WTC11 (cell line): Measurements from ENCODE around the gene SLCO4A1. TPM values are rescaled to one million over a fixed set of nuclear protein-coding genes. Genes with fewer than 3 reads are reported as not detected.
"Not testable (repeated sequence)": the region's sequence is repeated elsewhere in the genome, so short reads cannot be mapped to it uniquely, and the experiment has no call there.

Experiments used
- ATAC-seq: fragments of 200-7000 bp; cut with Tn5 transposase; 2 replicates; pipeline ENCODE4 v1.10.0; 2021; ENCODE audit warnings: mild to moderate bottlenecking, moderate library complexity
- CTCF ChIA-PET: fragments of 300-600 bp; sonication (Branson Sonifier 250); formaldehyde crosslinking; loops from one replicate; lab custom pipeline; 2021; ENCODE audit warnings: antibody characterized with exemption; lab: Charles Lee
- POLR2A ChIA-PET: fragments of 350-600 bp; sonication (Branson Sonifier 250); formaldehyde crosslinking; loops from one replicate; lab custom pipeline; 2021; ENCODE audit warnings: antibody characterized with exemption; lab: Charles Lee
- DNase-seq: peaks from one replicate; pipeline ENCODE4 v3.0.0; 2021; ENCODE audit warnings: low spot score
- H3K27ac Mint-ChIP-seq: 2 replicates; pipeline ENCODE4 v1.8.0; 2021; ENCODE audit warnings: mixed read lengths
- H3K27me3 Mint-ChIP-seq: 2 replicates; pipeline ENCODE4 v1.8.0; 2021; ENCODE audit warnings: low read depth, mild to moderate bottlenecking, moderate library complexity, mixed read lengths
- H3K36me3 Mint-ChIP-seq: 2 replicates; pipeline ENCODE4 v1.8.0; 2021; ENCODE audit warnings: mixed read lengths
- H3K4me1 Mint-ChIP-seq: 2 replicates; pipeline ENCODE4 v1.8.0; 2022; ENCODE audit warnings: mixed read lengths
- H3K4me3 Mint-ChIP-seq: 2 replicates; pipeline ENCODE4 v1.8.0; 2021; ENCODE audit warnings: mild to moderate bottlenecking, moderate library complexity, mixed read lengths
- H3K9me3 Mint-ChIP-seq: 2 replicates; pipeline ENCODE4 v1.8.0; 2021; ENCODE audit warnings: mixed read lengths
- GRHL2 ChIP-seq: fragments of 250-450 bp; sonication (Bioruptor Pico); IDR thresholded peaks from 2 replicates; pipeline ENCODE4 v1.8.0; 2022; ENCODE audit warnings: mild to moderate bottlenecking, moderate library complexity; ENCODE audit not compliant: insufficient replicate concordance, severe bottlenecking
- KAT7 ChIP-seq: sonication (generic); formaldehyde crosslinking; IDR thresholded peaks from 2 replicates; pipeline ENCODE4 v1.8.1; 2023; ENCODE audit warnings: missing genetic modification reagents, mild to moderate bottlenecking, borderline replicate concordance
- SOX15 ChIP-seq: fragments of 250-450 bp; sonication (Bioruptor Pico); IDR thresholded peaks from 2 replicates; pipeline ENCODE4 v1.9.0; 2021; ENCODE audit warnings: mild to moderate bottlenecking
- total RNA-seq: library from RNA; stranded (reverse); gene quantifications from 3 replicates; pipeline ENCODE4 v1.2.3, GENCODE V29; 2021
- TF ChIP-seq, protein P1 (sequence below): fragments of 250-450 bp; sonication (Bioruptor Pico); IDR thresholded peaks from 2 replicates; pipeline ENCODE4 v1.8.0; 2021; ENCODE audit warnings: mild to moderate bottlenecking
- TF ChIP-seq, protein P2 (sequence below): sonication (generic); formaldehyde crosslinking; IDR thresholded peaks from 2 replicates; pipeline ENCODE4 v1.8.0; 2023; ENCODE audit warnings: missing genetic modification reagents, mild to moderate bottlenecking, borderline replicate concordance
- TF ChIP-seq, protein P3 (sequence below): fragments of 250-450 bp; sonication (Bioruptor Pico); IDR thresholded peaks from 2 replicates; pipeline ENCODE4 v1.9.0; 2021; ENCODE audit warnings: moderate library complexity, mild to moderate bottlenecking, inconsistent platforms, borderline replicate concordance
- TF ChIP-seq, protein P4 (sequence below): sonication (generic); formaldehyde crosslinking; IDR thresholded peaks from 2 replicates; pipeline ENCODE4 v1.8.0; 2022; ENCODE audit warnings: mild to moderate bottlenecking, missing genetic modification reagents
- TF ChIP-seq, protein P5 (sequence below): sonication (generic); formaldehyde crosslinking; IDR thresholded peaks from 2 replicates; pipeline ENCODE4 v1.8.1; 2023; ENCODE audit warnings: mild to moderate bottlenecking, moderate library complexity, missing genetic modification reagents
- TF ChIP-seq, protein P6 (sequence below): sonication (generic); formaldehyde crosslinking; IDR thresholded peaks from 2 replicates; pipeline ENCODE4 v1.8.1; 2023; ENCODE audit warnings: mild to moderate bottlenecking, missing genetic modification reagents
- TF ChIP-seq, protein P7 (sequence below): fragments of 250-450 bp; sonication (Bioruptor Pico); IDR thresholded peaks from 2 replicates; pipeline ENCODE4 v1.9.0; 2021; ENCODE audit warnings: mild to moderate bottlenecking
- TF ChIP-seq, protein P8 (sequence below): fragments of 200-600 bp; IDR thresholded peaks from 2 replicates; pipeline ENCODE4 v1.8.0; 2022; ENCODE audit warnings: antibody characterized with exemption
- TF ChIP-seq, protein P9 (sequence below): sonication (generic); formaldehyde crosslinking; IDR thresholded peaks from 2 replicates; pipeline ENCODE4 v1.8.1; 2022; ENCODE audit warnings: low read depth, mild to moderate bottlenecking, moderate library complexity, missing genetic modification reagents, borderline replicate concordance

The SLCO4A1 gene
- total RNA-seq, 1 experiment from 2014 or later, result 19.9 TPM

DNA sequence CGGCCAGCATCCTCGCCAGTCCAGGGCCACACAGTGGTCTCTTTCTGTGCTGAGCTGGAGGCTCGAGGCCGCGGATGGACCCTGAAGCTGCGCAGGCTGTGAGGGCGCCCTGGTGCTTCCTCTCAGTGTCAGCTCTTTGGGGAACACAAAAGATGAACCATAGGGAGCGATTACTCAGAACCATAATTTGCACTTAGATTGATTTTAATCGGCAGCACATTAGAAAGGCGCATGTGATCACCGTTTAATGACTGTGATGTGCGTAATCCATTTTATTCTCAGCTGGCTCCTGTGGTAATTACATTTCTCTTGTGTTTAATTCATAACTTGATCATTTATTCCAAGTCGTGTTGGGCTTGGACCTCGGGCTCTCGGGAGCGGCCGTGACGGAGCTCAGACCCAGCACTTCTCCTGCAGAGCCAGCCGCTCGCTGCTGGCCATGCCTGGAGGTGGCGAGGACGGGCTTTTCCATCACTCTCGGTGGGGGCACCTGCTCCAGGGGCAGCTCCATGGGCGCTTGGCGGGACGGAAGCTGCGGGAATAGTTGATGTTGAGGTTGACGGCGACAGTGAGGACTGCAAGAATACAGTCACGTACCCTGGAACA, 40.7 kb downstream of the SLCO4A1 start (continued):
- TF ChIP-seq, protein P1, sequence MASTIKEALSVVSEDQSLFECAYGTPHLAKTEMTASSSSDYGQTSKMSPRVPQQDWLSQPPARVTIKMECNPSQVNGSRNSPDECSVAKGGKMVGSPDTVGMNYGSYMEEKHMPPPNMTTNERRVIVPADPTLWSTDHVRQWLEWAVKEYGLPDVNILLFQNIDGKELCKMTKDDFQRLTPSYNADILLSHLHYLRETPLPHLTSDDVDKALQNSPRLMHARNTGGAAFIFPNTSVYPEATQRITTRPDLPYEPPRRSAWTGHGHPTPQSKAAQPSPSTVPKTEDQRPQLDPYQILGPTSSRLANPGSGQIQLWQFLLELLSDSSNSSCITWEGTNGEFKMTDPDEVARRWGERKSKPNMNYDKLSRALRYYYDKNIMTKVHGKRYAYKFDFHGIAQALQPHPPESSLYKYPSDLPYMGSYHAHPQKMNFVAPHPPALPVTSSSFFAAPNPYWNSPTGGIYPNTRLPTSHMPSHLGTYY (CRISPR knock-in tag), result no peak
- TF ChIP-seq, all 79 proteins: peak for 0

DNA sequence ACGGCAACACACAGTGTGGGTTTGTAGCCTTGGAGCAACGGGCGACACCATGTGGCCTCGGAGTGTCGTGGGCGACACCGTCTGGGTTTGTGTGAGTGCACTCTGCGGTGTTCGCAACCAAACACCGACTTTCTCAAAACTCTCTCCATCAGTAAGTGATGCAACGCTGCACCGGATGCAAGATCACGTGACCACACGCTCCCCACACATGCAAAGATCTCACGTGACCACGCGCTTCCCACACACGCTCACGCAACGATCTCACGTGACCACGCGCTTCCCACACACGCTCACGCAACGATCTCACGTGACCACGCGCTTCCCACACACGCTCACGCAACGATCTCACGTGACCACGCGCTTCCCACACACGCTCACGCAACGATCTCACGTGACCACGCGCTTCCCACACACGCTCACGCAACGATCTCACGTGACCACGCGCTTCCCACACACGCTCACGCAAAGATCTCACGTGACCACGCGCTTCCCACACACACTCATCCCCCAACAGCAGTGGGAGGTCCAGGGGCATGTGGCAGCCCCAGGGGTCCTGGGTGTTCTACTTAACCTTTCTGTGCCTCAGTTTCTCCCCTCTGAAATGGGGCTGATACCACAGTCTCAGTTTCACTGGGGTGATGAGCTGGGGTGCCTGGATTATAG, 41.5 kb downstream of the SLCO4A1 start:
- H3K4me1 Mint-ChIP-seq, H3K27me3 Mint-ChIP-seq, DNase-seq, H3K36me3 Mint-ChIP-seq, H3K4me3 Mint-ChIP-seq, H3K27ac Mint-ChIP-seq, ATAC-seq: not testable (repeated sequence)
- POLR2A ChIA-PET, result interaction anchor here (0.6 kb wide), 1 partner anchor 11 kb away, joined by 3 read pairs; no protein-coding TSS in a partner anchor
- peaks cover 15% of the 10 kb centered on the region for H3K9me3 Mint-ChIP-seq
- CTCF ChIA-PET, result interaction anchor here (1.0 to 2.4 kb wide), 3 partner anchors 24 to 108 kb away, joined by 6 to 15 read pairs (median 7); no protein-coding TSS in a partner anchor

DNA sequence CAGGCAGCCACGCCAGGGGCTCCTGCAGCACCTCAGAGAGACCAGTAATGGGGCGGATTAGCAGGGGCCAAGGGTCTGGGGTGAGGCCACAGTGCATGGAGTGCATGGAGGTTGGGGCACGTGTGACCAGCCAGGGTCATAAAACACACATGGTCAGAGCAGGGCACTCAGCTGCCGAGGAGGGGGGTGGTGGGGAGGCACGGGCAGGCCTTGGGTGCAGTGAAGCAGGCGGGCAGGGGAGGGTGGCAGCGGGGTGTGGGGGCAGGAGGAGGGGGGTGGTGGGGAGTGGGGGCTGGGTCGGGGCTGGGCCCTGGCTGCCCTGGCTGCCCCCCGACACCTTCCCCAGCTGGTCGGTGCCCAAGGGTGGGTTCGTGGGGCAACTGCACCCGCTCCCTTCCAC, 42.7 kb downstream of the SLCO4A1 start:
- POLR2A ChIA-PET, result interaction anchor here (0.7 kb wide), 1 partner anchor 10 kb away, joined by 4 read pairs; no protein-coding TSS in a partner anchor
- Mint-ChIP-seq H3K9me3 (peaks cover 9% of the 10 kb centered on the region), H3K27ac (no peak overlapping the region), H3K4me1 (peaks cover 6% of the 10 kb centered on the region; the same call in 1 of the 2 replicates), H3K4me3 (no peak overlapping the region), H3K27me3 (peaks cover 4% of the 10 kb centered on the region), H3K36me3 (peaks cover 5% of the 10 kb centered on the region; the same call in 1 of the 2 replicates)
- CTCF ChIA-PET, result interaction anchor here (1.2 to 1.7 kb wide), 2 partner anchors 13 to 23 kb away, joined by 5 to 6 read pairs; no protein-coding TSS in a partner anchor
- ATAC-seq (no peak), DNase-seq (no peak)
- no peak for TF ChIP-seq KAT7 (CRISPR knock-in tag)
- no peak for TF ChIP-seq GRHL2
- TF ChIP-seq, protein P2, sequence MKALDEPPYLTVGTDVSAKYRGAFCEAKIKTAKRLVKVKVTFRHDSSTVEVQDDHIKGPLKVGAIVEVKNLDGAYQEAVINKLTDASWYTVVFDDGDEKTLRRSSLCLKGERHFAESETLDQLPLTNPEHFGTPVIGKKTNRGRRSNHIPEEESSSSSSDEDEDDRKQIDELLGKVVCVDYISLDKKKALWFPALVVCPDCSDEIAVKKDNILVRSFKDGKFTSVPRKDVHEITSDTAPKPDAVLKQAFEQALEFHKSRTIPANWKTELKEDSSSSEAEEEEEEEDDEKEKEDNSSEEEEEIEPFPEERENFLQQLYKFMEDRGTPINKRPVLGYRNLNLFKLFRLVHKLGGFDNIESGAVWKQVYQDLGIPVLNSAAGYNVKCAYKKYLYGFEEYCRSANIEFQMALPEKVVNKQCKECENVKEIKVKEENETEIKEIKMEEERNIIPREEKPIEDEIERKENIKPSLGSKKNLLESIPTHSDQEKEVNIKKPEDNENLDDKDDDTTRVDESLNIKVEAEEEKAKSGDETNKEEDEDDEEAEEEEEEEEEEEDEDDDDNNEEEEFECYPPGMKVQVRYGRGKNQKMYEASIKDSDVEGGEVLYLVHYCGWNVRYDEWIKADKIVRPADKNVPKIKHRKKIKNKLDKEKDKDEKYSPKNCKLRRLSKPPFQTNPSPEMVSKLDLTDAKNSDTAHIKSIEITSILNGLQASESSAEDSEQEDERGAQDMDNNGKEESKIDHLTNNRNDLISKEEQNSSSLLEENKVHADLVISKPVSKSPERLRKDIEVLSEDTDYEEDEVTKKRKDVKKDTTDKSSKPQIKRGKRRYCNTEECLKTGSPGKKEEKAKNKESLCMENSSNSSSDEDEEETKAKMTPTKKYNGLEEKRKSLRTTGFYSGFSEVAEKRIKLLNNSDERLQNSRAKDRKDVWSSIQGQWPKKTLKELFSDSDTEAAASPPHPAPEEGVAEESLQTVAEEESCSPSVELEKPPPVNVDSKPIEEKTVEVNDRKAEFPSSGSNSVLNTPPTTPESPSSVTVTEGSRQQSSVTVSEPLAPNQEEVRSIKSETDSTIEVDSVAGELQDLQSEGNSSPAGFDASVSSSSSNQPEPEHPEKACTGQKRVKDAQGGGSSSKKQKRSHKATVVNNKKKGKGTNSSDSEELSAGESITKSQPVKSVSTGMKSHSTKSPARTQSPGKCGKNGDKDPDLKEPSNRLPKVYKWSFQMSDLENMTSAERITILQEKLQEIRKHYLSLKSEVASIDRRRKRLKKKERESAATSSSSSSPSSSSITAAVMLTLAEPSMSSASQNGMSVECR (CRISPR knock-in tag), result no peak
- TF ChIP-seq, protein P3, sequence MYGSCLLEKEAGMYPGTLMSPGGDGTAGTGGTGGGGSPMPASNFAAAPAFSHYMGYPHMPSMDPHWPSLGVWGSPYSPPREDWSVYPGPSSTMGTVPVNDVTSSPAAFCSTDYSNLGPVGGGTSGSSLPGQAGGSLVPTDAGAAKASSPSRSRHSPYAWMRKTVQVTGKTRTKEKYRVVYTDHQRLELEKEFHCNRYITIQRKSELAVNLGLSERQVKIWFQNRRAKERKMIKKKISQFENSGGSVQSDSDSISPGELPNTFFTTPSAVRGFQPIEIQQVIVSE, result no peak
- TF ChIP-seq, protein P4, sequence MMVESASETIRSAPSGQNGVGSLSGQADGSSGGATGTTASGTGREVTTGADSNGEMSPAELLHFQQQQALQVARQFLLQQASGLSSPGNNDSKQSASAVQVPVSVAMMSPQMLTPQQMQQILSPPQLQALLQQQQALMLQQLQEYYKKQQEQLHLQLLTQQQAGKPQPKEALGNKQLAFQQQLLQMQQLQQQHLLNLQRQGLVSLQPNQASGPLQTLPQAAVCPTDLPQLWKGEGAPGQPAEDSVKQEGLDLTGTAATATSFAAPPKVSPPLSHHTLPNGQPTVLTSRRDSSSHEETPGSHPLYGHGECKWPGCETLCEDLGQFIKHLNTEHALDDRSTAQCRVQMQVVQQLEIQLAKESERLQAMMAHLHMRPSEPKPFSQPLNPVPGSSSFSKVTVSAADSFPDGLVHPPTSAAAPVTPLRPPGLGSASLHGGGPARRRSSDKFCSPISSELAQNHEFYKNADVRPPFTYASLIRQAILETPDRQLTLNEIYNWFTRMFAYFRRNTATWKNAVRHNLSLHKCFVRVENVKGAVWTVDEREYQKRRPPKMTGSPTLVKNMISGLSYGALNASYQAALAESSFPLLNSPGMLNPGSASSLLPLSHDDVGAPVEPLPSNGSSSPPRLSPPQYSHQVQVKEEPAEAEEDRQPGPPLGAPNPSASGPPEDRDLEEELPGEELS (CRISPR knock-in tag), result no peak
- no peak for TF ChIP-seq SOX15 (CRISPR knock-in tag)
- TF ChIP-seq, protein P5, sequence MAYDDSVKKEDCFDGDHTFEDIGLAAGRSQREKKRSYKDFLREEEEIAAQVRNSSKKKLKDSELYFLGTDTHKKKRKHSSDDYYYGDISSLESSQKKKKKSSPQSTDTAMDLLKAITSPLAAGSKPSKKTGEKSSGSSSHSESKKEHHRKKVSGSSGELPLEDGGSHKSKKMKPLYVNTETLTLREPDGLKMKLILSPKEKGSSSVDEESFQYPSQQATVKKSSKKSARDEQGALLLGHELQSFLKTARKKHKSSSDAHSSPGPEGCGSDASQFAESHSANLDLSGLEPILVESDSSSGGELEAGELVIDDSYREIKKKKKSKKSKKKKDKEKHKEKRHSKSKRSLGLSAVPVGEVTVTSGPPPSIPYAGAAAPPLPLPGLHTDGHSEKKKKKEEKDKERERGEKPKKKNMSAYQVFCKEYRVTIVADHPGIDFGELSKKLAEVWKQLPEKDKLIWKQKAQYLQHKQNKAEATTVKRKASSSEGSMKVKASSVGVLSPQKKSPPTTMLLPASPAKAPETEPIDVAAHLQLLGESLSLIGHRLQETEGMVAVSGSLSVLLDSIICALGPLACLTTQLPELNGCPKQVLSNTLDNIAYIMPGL (CRISPR knock-in tag), result no peak
- TF ChIP-seq, protein P6, sequence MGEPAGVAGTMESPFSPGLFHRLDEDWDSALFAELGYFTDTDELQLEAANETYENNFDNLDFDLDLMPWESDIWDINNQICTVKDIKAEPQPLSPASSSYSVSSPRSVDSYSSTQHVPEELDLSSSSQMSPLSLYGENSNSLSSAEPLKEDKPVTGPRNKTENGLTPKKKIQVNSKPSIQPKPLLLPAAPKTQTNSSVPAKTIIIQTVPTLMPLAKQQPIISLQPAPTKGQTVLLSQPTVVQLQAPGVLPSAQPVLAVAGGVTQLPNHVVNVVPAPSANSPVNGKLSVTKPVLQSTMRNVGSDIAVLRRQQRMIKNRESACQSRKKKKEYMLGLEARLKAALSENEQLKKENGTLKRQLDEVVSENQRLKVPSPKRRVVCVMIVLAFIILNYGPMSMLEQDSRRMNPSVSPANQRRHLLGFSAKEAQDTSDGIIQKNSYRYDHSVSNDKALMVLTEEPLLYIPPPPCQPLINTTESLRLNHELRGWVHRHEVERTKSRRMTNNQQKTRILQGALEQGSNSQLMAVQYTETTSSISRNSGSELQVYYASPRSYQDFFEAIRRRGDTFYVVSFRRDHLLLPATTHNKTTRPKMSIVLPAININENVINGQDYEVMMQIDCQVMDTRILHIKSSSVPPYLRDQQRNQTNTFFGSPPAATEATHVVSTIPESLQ (CRISPR knock-in tag), result no peak
- TF ChIP-seq, protein P7, sequence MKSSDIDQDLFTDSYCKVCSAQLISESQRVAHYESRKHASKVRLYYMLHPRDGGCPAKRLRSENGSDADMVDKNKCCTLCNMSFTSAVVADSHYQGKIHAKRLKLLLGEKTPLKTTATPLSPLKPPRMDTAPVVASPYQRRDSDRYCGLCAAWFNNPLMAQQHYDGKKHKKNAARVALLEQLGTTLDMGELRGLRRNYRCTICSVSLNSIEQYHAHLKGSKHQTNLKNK (CRISPR knock-in tag), result no peak
- TF ChIP-seq, protein P8, sequence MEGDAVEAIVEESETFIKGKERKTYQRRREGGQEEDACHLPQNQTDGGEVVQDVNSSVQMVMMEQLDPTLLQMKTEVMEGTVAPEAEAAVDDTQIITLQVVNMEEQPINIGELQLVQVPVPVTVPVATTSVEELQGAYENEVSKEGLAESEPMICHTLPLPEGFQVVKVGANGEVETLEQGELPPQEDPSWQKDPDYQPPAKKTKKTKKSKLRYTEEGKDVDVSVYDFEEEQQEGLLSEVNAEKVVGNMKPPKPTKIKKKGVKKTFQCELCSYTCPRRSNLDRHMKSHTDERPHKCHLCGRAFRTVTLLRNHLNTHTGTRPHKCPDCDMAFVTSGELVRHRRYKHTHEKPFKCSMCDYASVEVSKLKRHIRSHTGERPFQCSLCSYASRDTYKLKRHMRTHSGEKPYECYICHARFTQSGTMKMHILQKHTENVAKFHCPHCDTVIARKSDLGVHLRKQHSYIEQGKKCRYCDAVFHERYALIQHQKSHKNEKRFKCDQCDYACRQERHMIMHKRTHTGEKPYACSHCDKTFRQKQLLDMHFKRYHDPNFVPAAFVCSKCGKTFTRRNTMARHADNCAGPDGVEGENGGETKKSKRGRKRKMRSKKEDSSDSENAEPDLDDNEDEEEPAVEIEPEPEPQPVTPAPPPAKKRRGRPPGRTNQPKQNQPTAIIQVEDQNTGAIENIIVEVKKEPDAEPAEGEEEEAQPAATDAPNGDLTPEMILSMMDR, result no peak
- TF ChIP-seq, protein P9, sequence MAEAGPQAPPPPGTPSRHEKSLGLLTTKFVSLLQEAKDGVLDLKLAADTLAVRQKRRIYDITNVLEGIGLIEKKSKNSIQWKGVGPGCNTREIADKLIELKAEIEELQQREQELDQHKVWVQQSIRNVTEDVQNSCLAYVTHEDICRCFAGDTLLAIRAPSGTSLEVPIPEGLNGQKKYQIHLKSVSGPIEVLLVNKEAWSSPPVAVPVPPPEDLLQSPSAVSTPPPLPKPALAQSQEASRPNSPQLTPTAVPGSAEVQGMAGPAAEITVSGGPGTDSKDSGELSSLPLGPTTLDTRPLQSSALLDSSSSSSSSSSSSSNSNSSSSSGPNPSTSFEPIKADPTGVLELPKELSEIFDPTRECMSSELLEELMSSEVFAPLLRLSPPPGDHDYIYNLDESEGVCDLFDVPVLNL, result no peak
